Measurements from ENCODE around the gene SLK.

The SLK gene

DNA sequence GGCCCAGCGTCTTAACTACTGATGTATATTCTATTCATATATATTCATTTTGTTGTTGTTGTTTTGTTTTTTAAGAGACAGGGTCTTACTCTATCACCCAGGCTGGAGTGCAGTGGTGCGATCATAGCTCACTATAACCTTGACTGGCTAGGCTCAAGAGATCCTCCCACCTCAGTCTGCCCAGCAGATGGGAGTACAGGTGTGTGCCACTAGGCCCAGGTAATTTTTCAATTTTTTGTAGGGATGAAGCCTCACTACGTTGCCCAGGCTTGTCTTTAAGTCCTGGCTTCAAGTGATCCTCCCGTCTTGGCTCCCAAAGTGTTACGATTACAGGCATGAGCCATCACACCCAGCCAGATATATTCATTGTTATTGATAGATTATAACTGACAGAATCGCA, 36.1 kb upstream of the SLK start:
- H3K4me3 ChIP-seq (replicated peaks; ENCODE audit: low read depth, low read length): no peak overlapping the region
- TF ChIP-seq, protein P1, sequence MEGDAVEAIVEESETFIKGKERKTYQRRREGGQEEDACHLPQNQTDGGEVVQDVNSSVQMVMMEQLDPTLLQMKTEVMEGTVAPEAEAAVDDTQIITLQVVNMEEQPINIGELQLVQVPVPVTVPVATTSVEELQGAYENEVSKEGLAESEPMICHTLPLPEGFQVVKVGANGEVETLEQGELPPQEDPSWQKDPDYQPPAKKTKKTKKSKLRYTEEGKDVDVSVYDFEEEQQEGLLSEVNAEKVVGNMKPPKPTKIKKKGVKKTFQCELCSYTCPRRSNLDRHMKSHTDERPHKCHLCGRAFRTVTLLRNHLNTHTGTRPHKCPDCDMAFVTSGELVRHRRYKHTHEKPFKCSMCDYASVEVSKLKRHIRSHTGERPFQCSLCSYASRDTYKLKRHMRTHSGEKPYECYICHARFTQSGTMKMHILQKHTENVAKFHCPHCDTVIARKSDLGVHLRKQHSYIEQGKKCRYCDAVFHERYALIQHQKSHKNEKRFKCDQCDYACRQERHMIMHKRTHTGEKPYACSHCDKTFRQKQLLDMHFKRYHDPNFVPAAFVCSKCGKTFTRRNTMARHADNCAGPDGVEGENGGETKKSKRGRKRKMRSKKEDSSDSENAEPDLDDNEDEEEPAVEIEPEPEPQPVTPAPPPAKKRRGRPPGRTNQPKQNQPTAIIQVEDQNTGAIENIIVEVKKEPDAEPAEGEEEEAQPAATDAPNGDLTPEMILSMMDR (IDR thresholded peaks at IDR 0.05; ENCODE audit: low read length, missing control alignments): no peak
- no peak for DNase-seq (ENCODE audit: low read depth)

GRCh38 chr10:103931603-103932002, 35.3 kb upstream of the SLK start:
- TF ChIP-seq, protein P1 (IDR thresholded peaks at IDR 0.05; ENCODE audit: low read length, missing control alignments): no peak
- H3K4me3 ChIP-seq (replicated peaks; ENCODE audit: low read depth, low read length): no peak overlapping the region
- no peak for DNase-seq (ENCODE audit: low read depth)

DNA sequence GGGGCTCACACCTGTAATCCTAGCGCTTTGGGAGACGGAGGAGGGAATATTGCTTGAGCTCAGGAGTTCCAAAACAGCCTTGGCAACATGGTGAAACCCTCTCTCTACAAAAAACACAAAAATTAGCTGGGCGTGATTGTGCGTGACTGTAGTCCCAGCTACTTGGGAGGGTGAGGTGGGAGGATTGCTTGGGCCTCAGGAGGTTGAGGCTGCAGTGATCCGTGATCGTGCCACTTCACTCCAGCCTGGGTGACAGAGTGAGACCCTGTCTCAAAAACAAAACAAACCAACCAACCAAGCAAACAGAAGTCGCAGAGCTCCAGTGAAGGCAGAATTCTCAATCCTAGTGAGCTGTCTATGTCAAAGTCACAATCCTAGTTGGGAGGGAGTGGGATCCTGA, 34.7 kb upstream of the SLK start:
- DNase-seq (ENCODE audit: low read depth): no peak
- TF ChIP-seq, protein P1 (IDR thresholded peaks at IDR 0.05; ENCODE audit: low read length, missing control alignments): no peak
- no peak overlapping the region for H3K4me3 ChIP-seq (replicated peaks; ENCODE audit: low read depth, low read length)

DNA sequence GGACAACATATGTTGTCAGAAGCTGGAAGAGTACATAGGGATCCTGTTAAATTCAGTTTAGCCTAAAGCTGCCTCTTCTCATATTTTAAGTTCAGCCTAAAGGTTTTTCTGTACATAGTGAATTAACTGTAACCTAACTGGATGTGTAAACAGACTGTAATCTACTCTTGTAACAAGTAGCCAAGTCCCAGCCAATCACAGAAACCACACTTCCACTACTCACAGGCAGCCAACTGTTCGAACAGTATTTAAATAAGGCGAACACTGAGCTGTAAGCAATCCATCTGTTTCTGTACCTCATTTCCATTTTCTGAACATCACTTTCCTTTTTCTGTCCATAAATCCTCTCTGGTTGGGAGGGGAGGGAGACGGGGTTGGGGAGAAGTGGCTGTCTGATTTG, 34.0 kb upstream of the SLK start:
- no peak for DNase-seq (ENCODE audit: low read depth)
- TF ChIP-seq, protein P1 (IDR thresholded peaks at IDR 0.05; ENCODE audit: low read length, missing control alignments): no peak
- H3K4me3 ChIP-seq (replicated peaks; ENCODE audit: low read depth, low read length): no peak overlapping the region

GRCh38 chr10:103933557-103934121, 33.3 kb upstream of the SLK start:
- DNase-seq (ENCODE audit: low read depth): no peak
- no peak overlapping the region for H3K4me3 ChIP-seq (replicated peaks; ENCODE audit: low read depth, low read length)
- TF ChIP-seq, protein P1 (IDR thresholded peaks at IDR 0.05; ENCODE audit: low read length, missing control alignments): no peak

- H3K4me3 ChIP-seq (replicated peaks; ENCODE audit: low read depth, low read length): no peak overlapping the region
- TF ChIP-seq, protein P1 (IDR thresholded peaks at IDR 0.05; ENCODE audit: low read length, missing control alignments): no peak
- no peak for DNase-seq (ENCODE audit: low read depth)
Measured at GRCh38 chr10:103934308-103934707, 32.6 kb upstream of the SLK start.

GRCh38 chr10:103936022-103936421, 30.9 kb upstream of the SLK start:
- DNase-seq (ENCODE audit: low read depth): no peak
- TF ChIP-seq, protein P1 (IDR thresholded peaks at IDR 0.05; ENCODE audit: low read length, missing control alignments): no peak

More at GRCh38 chr10:103936022-103936421, 30.9 kb upstream of the SLK start:
- H3K4me3 ChIP-seq (replicated peaks; ENCODE audit: low read depth, low read length): no peak overlapping the region
